Chondrocyte (in vitro differentiated cells): ENCODE data around the gene TYSND1. TPM values are rescaled to one million over a fixed set of nuclear protein-coding genes. Genes with fewer than 3 reads are reported as not detected.

Experiments
- DNase-seq: peaks from one replicate; pipeline ENCODE4 v3.0.0; 2021; ENCODE audit warnings: mixed read lengths, low spot score
- H3K27ac Mint-ChIP-seq: one replicate; pipeline ENCODE4 v1.8.0; 2021; ENCODE audit warnings: mild to moderate bottlenecking, moderate library complexity, mixed read lengths; ENCODE audit not compliant: unreplicated experiment
- H3K27me3 Mint-ChIP-seq: 2 replicates; pipeline ENCODE4 v1.8.0; 2021; ENCODE audit warnings: low read depth, mixed read lengths
- H3K36me3 Mint-ChIP-seq: 2 replicates; pipeline ENCODE4 v1.8.0; 2021; ENCODE audit warnings: low read depth, mixed read lengths
- H3K4me1 Mint-ChIP-seq: 2 replicates; pipeline ENCODE4 v1.8.0; 2021; ENCODE audit warnings: low read depth, mild to moderate bottlenecking, mixed read lengths
- H3K4me3 Mint-ChIP-seq: one replicate; pipeline ENCODE4 v1.8.0; 2021; ENCODE audit warnings: mild to moderate bottlenecking, moderate library complexity, mixed read lengths; ENCODE audit not compliant: unreplicated experiment
- H3K9me3 Mint-ChIP-seq: 2 replicates; pipeline ENCODE4 v1.8.0; 2021; ENCODE audit warnings: low read depth, mixed read lengths
- total RNA-seq: library from RNA; stranded (reverse); gene quantifications from 3 replicates; pipeline ENCODE4 v1.2.1, GENCODE V29; 2021
- TF ChIP-seq, protein P1 (sequence below): fragments of 200-600 bp; sonication (generic); IDR thresholded peaks from 2 replicates; pipeline ENCODE4 v1.5.0; 2021; ENCODE audit warnings: antibody characterized with exemption, mild to moderate bottlenecking, moderate library complexity

Gene TYSND1
- total RNA-seq, 1 donor from 2014 or later, result 9.4 TPM

- Mint-ChIP-seq H3K4me1 (no peaks in the 10 kb centered on the region), H3K9me3 (no peaks in the 10 kb centered on the region), H3K36me3 (peaks cover 34% of the 10 kb centered on the region), H3K27ac (no peak overlapping the region), H3K4me3 (no peak overlapping the region), H3K27me3 (no peaks in the 10 kb centered on the region)
- no peak for DNase-seq
- TF ChIP-seq, protein P1, sequence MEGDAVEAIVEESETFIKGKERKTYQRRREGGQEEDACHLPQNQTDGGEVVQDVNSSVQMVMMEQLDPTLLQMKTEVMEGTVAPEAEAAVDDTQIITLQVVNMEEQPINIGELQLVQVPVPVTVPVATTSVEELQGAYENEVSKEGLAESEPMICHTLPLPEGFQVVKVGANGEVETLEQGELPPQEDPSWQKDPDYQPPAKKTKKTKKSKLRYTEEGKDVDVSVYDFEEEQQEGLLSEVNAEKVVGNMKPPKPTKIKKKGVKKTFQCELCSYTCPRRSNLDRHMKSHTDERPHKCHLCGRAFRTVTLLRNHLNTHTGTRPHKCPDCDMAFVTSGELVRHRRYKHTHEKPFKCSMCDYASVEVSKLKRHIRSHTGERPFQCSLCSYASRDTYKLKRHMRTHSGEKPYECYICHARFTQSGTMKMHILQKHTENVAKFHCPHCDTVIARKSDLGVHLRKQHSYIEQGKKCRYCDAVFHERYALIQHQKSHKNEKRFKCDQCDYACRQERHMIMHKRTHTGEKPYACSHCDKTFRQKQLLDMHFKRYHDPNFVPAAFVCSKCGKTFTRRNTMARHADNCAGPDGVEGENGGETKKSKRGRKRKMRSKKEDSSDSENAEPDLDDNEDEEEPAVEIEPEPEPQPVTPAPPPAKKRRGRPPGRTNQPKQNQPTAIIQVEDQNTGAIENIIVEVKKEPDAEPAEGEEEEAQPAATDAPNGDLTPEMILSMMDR, result no peak
Measured at GRCh38 chr10:70096016-70096704, 50.3 kb downstream of the TYSND1 start.

GRCh38 chr10:70094250-70094649 is 52.2 kb downstream of the TYSND1 start:
- Mint-ChIP-seq H3K36me3 (peaks cover 32% of the 10 kb centered on the region), H3K27ac (no peak overlapping the region), H3K27me3 (no peaks in the 10 kb centered on the region), H3K4me3 (no peak overlapping the region), H3K9me3 (no peaks in the 10 kb centered on the region), H3K4me1 (peaks cover 8% of the 10 kb centered on the region)
- TF ChIP-seq, protein P1, result no peak
- DNase-seq, result no peak

DNA sequence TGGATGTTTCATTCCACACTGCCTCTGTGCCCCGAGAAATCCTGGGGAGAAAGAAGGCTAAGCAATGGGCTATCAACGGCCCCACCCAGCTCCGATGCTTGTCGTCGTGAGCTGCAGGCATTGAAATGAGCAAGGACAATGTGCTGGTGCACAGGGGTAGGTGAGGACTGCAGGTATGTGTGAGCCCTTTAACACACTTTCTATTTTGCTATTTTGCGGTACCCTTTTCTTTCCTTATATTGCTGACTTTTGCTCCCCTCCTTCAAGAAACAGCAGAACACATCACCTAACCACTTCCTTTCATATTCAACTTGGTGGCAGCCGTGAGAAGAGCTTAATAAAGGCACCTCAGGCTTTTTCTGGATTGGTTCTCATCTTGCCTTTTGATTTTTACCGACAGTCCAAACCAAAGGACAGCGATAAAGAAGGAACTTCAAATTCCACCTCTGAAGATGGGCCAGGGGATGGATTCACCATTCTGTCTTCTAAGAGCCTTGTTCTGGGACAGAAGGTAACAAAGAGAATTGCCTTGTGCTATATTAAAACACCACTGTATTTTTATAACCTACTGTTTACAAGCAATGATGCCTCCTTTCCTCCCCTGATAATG is 53.1 kb downstream of the TYSND1 start:
- no peaks in the 10 kb centered on the region for H3K27me3 Mint-ChIP-seq
- no peak overlapping the region for H3K27ac Mint-ChIP-seq
- TF ChIP-seq, protein P1, result no peak
- H3K4me3 Mint-ChIP-seq, result no peak overlapping the region
- no peaks in the 10 kb centered on the region for H3K9me3 Mint-ChIP-seq
- no peak for DNase-seq
- H3K4me1 Mint-ChIP-seq, result peaks cover 8% of the 10 kb centered on the region
- peaks cover 25% of the 10 kb centered on the region for H3K36me3 Mint-ChIP-seq

GRCh38 chr10:70092389-70092718 is 54.1 kb downstream of the TYSND1 start:
- H3K36me3 Mint-ChIP-seq, result peaks cover 22% of the 10 kb centered on the region
- no peaks in the 10 kb centered on the region for H3K27me3 Mint-ChIP-seq
- no peak overlapping the region for H3K27ac Mint-ChIP-seq
- no peak for DNase-seq
- no peak overlapping the region for H3K4me3 Mint-ChIP-seq
- TF ChIP-seq, protein P1, result no peak
- no peaks in the 10 kb centered on the region for H3K9me3 Mint-ChIP-seq
- H3K4me1 Mint-ChIP-seq, result peaks cover 12% of the 10 kb centered on the region

DNA sequence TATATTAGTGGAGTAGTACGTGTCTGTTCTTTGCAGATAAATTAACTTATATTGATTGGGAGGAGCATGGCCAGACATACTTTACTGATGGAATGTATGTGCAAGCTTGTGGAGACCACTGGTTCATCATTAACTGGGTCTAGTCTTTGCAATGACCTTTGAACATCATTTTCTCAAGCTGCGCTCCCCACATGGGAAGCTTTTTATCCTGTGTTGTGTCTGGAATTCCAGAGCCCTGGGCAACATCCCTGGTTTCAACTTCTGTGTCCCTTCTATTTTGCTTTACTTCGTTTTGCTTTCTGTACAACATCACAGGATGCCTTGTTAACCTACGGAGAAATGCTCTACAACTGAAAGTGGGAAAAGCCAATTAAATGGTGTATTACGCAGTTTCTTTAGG is 55.5 kb downstream of the TYSND1 start:
- peaks cover 12% of the 10 kb centered on the region for H3K4me1 Mint-ChIP-seq
- H3K36me3 Mint-ChIP-seq, result peaks cover 20% of the 10 kb centered on the region
- no peak overlapping the region for H3K4me3 Mint-ChIP-seq
- H3K27me3 Mint-ChIP-seq, result no peaks in the 10 kb centered on the region
- peak overlapping the region; percentile 54 for H3K27ac Mint-ChIP-seq
- DNase-seq, result no peak
- TF ChIP-seq, protein P1, result no peak
- H3K9me3 Mint-ChIP-seq, result no peaks in the 10 kb centered on the region
